Activated CD4-positive, alpha-beta T cell treated with anti-CD3 and anti-CD28 coated beads, Interleukin-2, amount 10 ng/mL, durations not matched to agents 7 days and 5 days (primary cell): Measurements from ENCODE around the gene PTTG1IP. TPM values are rescaled to one million over a fixed set of nuclear protein-coding genes. Genes with fewer than 3 reads are reported as not detected.

Experiments
- total RNA-seq, 2 experiments: library from RNA; stranded (reverse); gene quantifications; one replicate each; pipeline ENCODE4 v1.2.3, GENCODE V29; 2021

The PTTG1IP gene
- total RNA-seq, 2 experiments from 2014 or later = 70.2 to 79.9 TPM

Other genes with a start within 250 kb of the PTTG1IP start
- gene KRTAP10-9, start 246.6 kb downstream of the PTTG1IP start, total RNA-seq = not detected
- gene KRTAP10-10, start 236.3 kb downstream of the PTTG1IP start, total RNA-seq = not detected
- not detected for gene KRTAP10-11, start 227.3 kb downstream of the PTTG1IP start, total RNA-seq
- gene KRTAP12-4, start 219.0 kb downstream of the PTTG1IP start, total RNA-seq = not detected
- gene KRTAP12-3, start 215.8 kb downstream of the PTTG1IP start, total RNA-seq = not detected
- gene KRTAP12-2, start 206.8 kb downstream of the PTTG1IP start, total RNA-seq = not detected
- gene KRTAP12-1, start 191.5 kb downstream of the PTTG1IP start, total RNA-seq = not detected
- not detected for gene KRTAP10-12, start 176.5 kb downstream of the PTTG1IP start, total RNA-seq
- not detected for gene TSPEAR, start 162.1 kb downstream of the PTTG1IP start, total RNA-seq
- 100 to 1,000 TPM in 1 of 2 experiments, 10 to 100 TPM in 1; 95.8 to 103 TPM for gene UBE2G2, start 71.9 kb downstream of the PTTG1IP start, total RNA-seq
- gene SUMO3, start 55.6 kb downstream of the PTTG1IP start, total RNA-seq = 10 to 100 TPM; 91.1 to 97.9 TPM
- 100 to 1,000 TPM; 439 to 500 TPM for gene ITGB2, start 47.2 kb upstream of the PTTG1IP start, total RNA-seq
- 10 to 100 TPM; 32.7 to 39.8 TPM for gene SLX9, start 66.3 kb upstream of the PTTG1IP start, total RNA-seq
- gene ADARB1, start 200.9 kb upstream of the PTTG1IP start, total RNA-seq = 10 to 100 TPM; 43.3 to 45.4 TPM